Large intestine (tissue), 3 donors: ENCODE results near the gene CRMP1. TPM values are rescaled to one million over a fixed set of nuclear protein-coding genes. Genes with fewer than 3 reads are reported as not detected.
"Not testable (repeated sequence)": the region's sequence is repeated elsewhere in the genome, so short reads cannot be mapped to it uniquely, and the experiment has no call there.

Source experiments
- DNase-seq, 2 donors: peaks; one replicate each; pipeline versions ENCODE4 v3.0.0 to v3.0.0-alpha.2; 2013
- H3K27ac ChIP-seq: one replicate; pipeline ENCODE4 v1.5.1; 2013; ENCODE audit warnings: low read length
- H3K27me3 ChIP-seq: 2 replicates; pipeline ENCODE4 v1.6.1; 2013; ENCODE audit warnings: low read length; ENCODE audit not compliant: control insufficient read depth, insufficient read depth
- H3K36me3 ChIP-seq: 2 replicates; pipeline ENCODE4 v1.6.1; 2013; ENCODE audit warnings: low read length; ENCODE audit not compliant: control insufficient read depth, insufficient read depth
- H3K4me1 ChIP-seq: one replicate; pipeline ENCODE4 v1.6.1; 2013; ENCODE audit warnings: low read length; ENCODE audit not compliant: control insufficient read depth, insufficient read depth
- H3K4me3 ChIP-seq: one replicate; pipeline ENCODE4 v1.5.1; 2013; ENCODE audit warnings: low read length
- H3K9me3 ChIP-seq: one replicate; pipeline ENCODE4 v1.6.1; 2013; ENCODE audit warnings: mild to moderate bottlenecking, low read depth, low read length, moderate library complexity; ENCODE audit not compliant: control insufficient read depth
- WGBS: methylation state at CpG from one replicate; pipeline ENCODE4 v1.1.5; 2013; ENCODE audit warnings: low lambda C conversion rate; ENCODE audit not compliant: insufficient coverage; 5-methylcytosine and 5-hydroxymethylcytosine counted together
- polyA plus RNA-seq: library from polyadenylated mRNA; unstranded; fragments of 120-200 nt; gene quantifications from one replicate; pipeline ENCODE4 v1.2.1, GENCODE V29; 2013

The CRMP1 gene
- polyA plus RNA-seq, 1 donor: 31.5 TPM

GRCh38 chr4:5812057-5812456 lies 80.8 kb downstream of the CRMP1 start:
- not testable (repeated sequence) for H3K4me1 ChIP-seq, H3K4me3 ChIP-seq, H3K9me3 ChIP-seq, H3K27me3 ChIP-seq, H3K27ac ChIP-seq, DNase-seq
- no CpG with 5 or more reads among the region's 5 CpGs for WGBS
- H3K36me3 ChIP-seq: peaks cover 13% of the 10 kb centered on the region

- Histone ChIP-seq H3K4me3 (no peak overlapping the region), H3K4me1 (no peaks in the 10 kb centered on the region), H3K27ac (no peak overlapping the region), H3K9me3 (no peaks in the 10 kb centered on the region), H3K36me3 (peaks cover 13% of the 10 kb centered on the region), H3K27me3 (no peaks in the 10 kb centered on the region)
- DNase-seq: no peak
- WGBS: 100% methylated on average over 1 of the region's 12 CpGs
These were observed 82.0 kb downstream of the CRMP1 start for GRCh38 chr4:5810770-5811430.

GRCh38 chr4:5810151-5810550 lies 82.7 kb downstream of the CRMP1 start:
- Histone ChIP-seq H3K36me3 (peaks cover 13% of the 10 kb centered on the region), H3K9me3 (no peaks in the 10 kb centered on the region), H3K4me3 (no peak overlapping the region), H3K4me1 (no peaks in the 10 kb centered on the region), H3K27ac (no peak overlapping the region), H3K27me3 (no peaks in the 10 kb centered on the region)
- WGBS: no CpG with 5 or more reads among the region's 3 CpGs
- no peak for DNase-seq

- no CpG with 5 or more reads among the region's 12 CpGs for WGBS
These were observed 83.6 kb downstream of the CRMP1 start for GRCh38 chr4:5809216-5809776.

GRCh38 chr4:5808081-5808741 lies 84.7 kb downstream of the CRMP1 start:
- no peak for DNase-seq
- H3K27me3 ChIP-seq: no peaks in the 10 kb centered on the region
- no peaks in the 10 kb centered on the region for H3K9me3 ChIP-seq
- peaks cover 15% of the 10 kb centered on the region for H3K36me3 ChIP-seq
- H3K4me3 ChIP-seq: no peak overlapping the region
- H3K27ac ChIP-seq: no peak overlapping the region
- no peaks in the 10 kb centered on the region for H3K4me1 ChIP-seq
- no CpG with 5 or more reads among the region's 10 CpGs for WGBS

More at GRCh38 chr4:5809216-5809776, 83.6 kb downstream of the CRMP1 start:
- DNase-seq: no peak
- no peak overlapping the region for H3K27ac ChIP-seq
- no peaks in the 10 kb centered on the region for H3K9me3 ChIP-seq
- peaks cover 15% of the 10 kb centered on the region for H3K36me3 ChIP-seq
- H3K4me1 ChIP-seq: no peaks in the 10 kb centered on the region
- H3K27me3 ChIP-seq: no peaks in the 10 kb centered on the region
- no peak overlapping the region for H3K4me3 ChIP-seq

- Histone ChIP-seq H3K27ac (no peak overlapping the region), H3K9me3 (no peaks in the 10 kb centered on the region), H3K27me3 (no peaks in the 10 kb centered on the region), H3K4me1 (no peaks in the 10 kb centered on the region), H3K4me3 (no peak overlapping the region), H3K36me3 (peaks cover 8% of the 10 kb centered on the region)
- no CpG with 5 or more reads among the region's 11 CpGs for WGBS
- DNase-seq: no peak
These were observed 87.6 kb downstream of the CRMP1 start for GRCh38 chr4:5805270-5805669.

GRCh38 chr4:5804656-5805055 lies 88.2 kb downstream of the CRMP1 start:
- DNase-seq: no peak
- H3K9me3 ChIP-seq: no peaks in the 10 kb centered on the region
- no peak overlapping the region for H3K4me3 ChIP-seq
- no CpG with 5 or more reads among the region's 14 CpGs for WGBS
- H3K27me3 ChIP-seq: no peaks in the 10 kb centered on the region
- H3K27ac ChIP-seq: no peak overlapping the region
- no peaks in the 10 kb centered on the region for H3K4me1 ChIP-seq
- H3K36me3 ChIP-seq: peaks cover 3% of the 10 kb centered on the region

GRCh38 chr4:5802565-5802964 lies 90.3 kb downstream of the CRMP1 start:
- H3K4me1 ChIP-seq: no peaks in the 10 kb centered on the region
- WGBS: no CpG with 5 or more reads among the region's 12 CpGs
- peaks cover 2% of the 10 kb centered on the region for H3K36me3 ChIP-seq
- H3K27ac ChIP-seq: no peak overlapping the region
- DNase-seq: no peak
- H3K9me3 ChIP-seq: no peaks in the 10 kb centered on the region
- H3K4me3 ChIP-seq: no peak overlapping the region
- H3K27me3 ChIP-seq: no peaks in the 10 kb centered on the region

GRCh38 chr4:5801696-5802095 lies 91.2 kb downstream of the CRMP1 start:
- Histone ChIP-seq H3K4me1 (no peaks in the 10 kb centered on the region), H3K9me3 (no peaks in the 10 kb centered on the region), H3K36me3 (peaks cover 2% of the 10 kb centered on the region), H3K27ac (no peak overlapping the region), H3K27me3 (no peaks in the 10 kb centered on the region), H3K4me3 (no peak overlapping the region)
- DNase-seq: no peak
- no CpG with 5 or more reads among the region's 13 CpGs for WGBS

GRCh38 chr4:5800496-5800895 lies 92.4 kb downstream of the CRMP1 start:
- H3K4me3 ChIP-seq: no peak overlapping the region
- no peaks in the 10 kb centered on the region for H3K27me3 ChIP-seq
- 100% methylated on average over 1 of the region's 10 CpGs for WGBS
- DNase-seq: no peak
- no peak overlapping the region for H3K27ac ChIP-seq
- peaks cover 2% of the 10 kb centered on the region for H3K36me3 ChIP-seq
- H3K4me1 ChIP-seq: no peaks in the 10 kb centered on the region
- no peaks in the 10 kb centered on the region for H3K9me3 ChIP-seq
